ENCODE data around the gene S100A5. TPM values are rescaled to one million over a fixed set of nuclear protein-coding genes. Genes with fewer than 3 reads are reported as not detected.

S100A5 gene
- total RNA-seq, 1 donor: not detected

GRCh38 chr1:153546371-153546770, 5.6 kb upstream of the S100A5 start:
- H3K4me3 ChIP-seq (ENCODE audit: low read depth, low read length): peak overlapping the region; percentile 61
- TF ChIP-seq, protein P1, sequence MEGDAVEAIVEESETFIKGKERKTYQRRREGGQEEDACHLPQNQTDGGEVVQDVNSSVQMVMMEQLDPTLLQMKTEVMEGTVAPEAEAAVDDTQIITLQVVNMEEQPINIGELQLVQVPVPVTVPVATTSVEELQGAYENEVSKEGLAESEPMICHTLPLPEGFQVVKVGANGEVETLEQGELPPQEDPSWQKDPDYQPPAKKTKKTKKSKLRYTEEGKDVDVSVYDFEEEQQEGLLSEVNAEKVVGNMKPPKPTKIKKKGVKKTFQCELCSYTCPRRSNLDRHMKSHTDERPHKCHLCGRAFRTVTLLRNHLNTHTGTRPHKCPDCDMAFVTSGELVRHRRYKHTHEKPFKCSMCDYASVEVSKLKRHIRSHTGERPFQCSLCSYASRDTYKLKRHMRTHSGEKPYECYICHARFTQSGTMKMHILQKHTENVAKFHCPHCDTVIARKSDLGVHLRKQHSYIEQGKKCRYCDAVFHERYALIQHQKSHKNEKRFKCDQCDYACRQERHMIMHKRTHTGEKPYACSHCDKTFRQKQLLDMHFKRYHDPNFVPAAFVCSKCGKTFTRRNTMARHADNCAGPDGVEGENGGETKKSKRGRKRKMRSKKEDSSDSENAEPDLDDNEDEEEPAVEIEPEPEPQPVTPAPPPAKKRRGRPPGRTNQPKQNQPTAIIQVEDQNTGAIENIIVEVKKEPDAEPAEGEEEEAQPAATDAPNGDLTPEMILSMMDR (IDR thresholded peaks at IDR 0.05; ENCODE audit: insufficient read depth, low read depth, low read length): no peak
- no peak for DNase-seq (ENCODE audit: low read depth)

- peak within 1 kb of the TSS; percentile 61 for H3K4me3 ChIP-seq (ENCODE audit: low read depth, low read length)
- peak; percentile 97 for DNase-seq (ENCODE audit: low read depth)
- TF ChIP-seq, protein P1 (IDR thresholded peaks at IDR 0.05; ENCODE audit: insufficient read depth, low read depth, low read length): no peak
These were observed 4.6 kb upstream of the S100A5 start, which contains the start of gene S100A4 for GRCh38 chr1:153545067-153546055. Gene S100A4, minus strand, starts transcription at chr1:153545806. Its CDS starts 1,012 bp downstream, at chr1:153544794.

DNA sequence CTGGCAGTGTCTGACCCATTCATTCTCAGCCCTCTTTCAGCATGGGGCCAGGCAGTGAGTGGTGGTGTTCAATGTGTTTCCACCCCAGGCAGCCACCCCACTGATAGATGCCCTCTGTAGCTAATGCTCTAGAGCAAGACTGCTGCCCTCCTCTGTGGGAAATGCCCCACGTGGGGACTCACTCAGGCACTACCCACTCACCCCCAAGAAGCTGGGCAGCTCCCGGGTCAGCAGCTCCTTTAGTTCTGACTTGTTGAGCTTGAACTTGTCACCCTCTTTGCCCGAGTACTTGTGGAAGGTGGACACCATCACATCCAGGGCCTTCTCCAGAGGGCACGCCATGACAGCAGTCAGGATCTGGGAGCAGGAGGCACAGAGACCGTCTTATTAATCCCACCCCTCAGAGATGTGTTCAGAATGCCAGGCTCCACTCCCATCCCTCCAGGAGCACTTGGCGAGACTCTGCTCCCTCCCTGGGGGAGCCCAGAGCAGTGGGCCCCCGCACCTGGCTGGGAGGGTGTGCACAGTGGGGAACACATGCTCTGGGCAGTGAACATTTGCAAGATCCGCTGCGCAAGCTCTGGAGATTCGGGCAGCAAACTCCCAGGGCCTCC, 3.8 kb upstream of the S100A5 start:
- DNase-seq (ENCODE audit: low read depth): no peak
- peak overlapping the region; percentile 61 for H3K4me3 ChIP-seq (ENCODE audit: low read depth, low read length)
- TF ChIP-seq, protein P1 (IDR thresholded peaks at IDR 0.05; ENCODE audit: insufficient read depth, low read depth, low read length): no peak

DNA sequence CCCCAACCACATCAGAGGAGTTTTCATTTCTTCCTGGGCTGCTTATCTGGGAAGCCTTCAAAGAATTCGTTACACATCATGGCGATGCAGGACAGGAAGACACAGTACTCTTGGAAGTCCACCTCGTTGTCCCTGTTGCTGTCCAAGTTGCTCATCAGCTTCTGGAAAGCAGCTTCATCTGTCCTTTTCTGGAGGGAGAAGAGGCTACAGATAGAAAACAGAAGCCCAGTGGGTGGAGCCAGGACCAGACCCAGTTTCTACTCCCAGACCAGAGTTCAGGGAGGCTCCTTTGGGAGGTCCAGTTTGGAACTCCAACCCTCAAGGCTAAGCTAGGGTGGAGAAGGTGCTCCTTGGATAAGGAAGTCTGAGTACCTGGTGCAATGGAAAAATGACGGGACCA, 3.0 kb upstream of the S100A5 start:
- DNase-seq (ENCODE audit: low read depth): no peak
- TF ChIP-seq, protein P1 (IDR thresholded peaks at IDR 0.05; ENCODE audit: insufficient read depth, low read depth, low read length): no peak

GRCh38 chr1:153542956-153543711, 2.4 kb upstream of the S100A5 start:
- no peak for DNase-seq (ENCODE audit: low read depth)
- H3K4me3 ChIP-seq (ENCODE audit: low read depth, low read length): peak overlapping the region; percentile 61
- TF ChIP-seq, protein P1 (IDR thresholded peaks at IDR 0.05; ENCODE audit: insufficient read depth, low read depth, low read length): no peak

More for the DNA sequence above, 3.0 kb upstream of the S100A5 start:
- H3K4me3 ChIP-seq (ENCODE audit: low read depth, low read length): peak overlapping the region; percentile 61
